Glutamatergic neuron (in vitro differentiated cells): Measurements from ENCODE around the gene LONRF3. TPM values are rescaled to one million over a fixed set of nuclear protein-coding genes. Genes with fewer than 3 reads are reported as not detected.

Experiments
- DNase-seq: peaks from one replicate; pipeline ENCODE4 v3.0.0; 2022
- H3K27ac Mint-ChIP-seq: one replicate; pipeline ENCODE4 v1.8.0; 2020; ENCODE audit warnings: mild to moderate bottlenecking, mixed read lengths, inconsistent platforms; ENCODE audit not compliant: unreplicated experiment
- H3K27me3 Mint-ChIP-seq: one replicate; pipeline ENCODE4 v1.8.0; 2020; ENCODE audit warnings: mild to moderate bottlenecking, moderate library complexity, mixed read lengths, inconsistent platforms; ENCODE audit not compliant: unreplicated experiment
- H3K36me3 Mint-ChIP-seq: one replicate; pipeline ENCODE4 v1.8.0; 2020; ENCODE audit warnings: mild to moderate bottlenecking, mixed read lengths, inconsistent platforms; ENCODE audit not compliant: unreplicated experiment
- H3K4me1 Mint-ChIP-seq: one replicate; pipeline ENCODE4 v1.8.0; 2020; ENCODE audit warnings: mild to moderate bottlenecking, low read depth, mixed read lengths, inconsistent platforms; ENCODE audit not compliant: unreplicated experiment
- H3K4me3 Mint-ChIP-seq: one replicate; pipeline ENCODE4 v1.8.0; 2020; ENCODE audit warnings: mild to moderate bottlenecking, mixed read lengths, inconsistent platforms; ENCODE audit not compliant: unreplicated experiment
- H3K9me3 Mint-ChIP-seq: one replicate; pipeline ENCODE4 v1.8.0; 2020; ENCODE audit warnings: mild to moderate bottlenecking, moderate library complexity, mixed read lengths, inconsistent platforms; ENCODE audit not compliant: unreplicated experiment
- CTCF ChIP-seq: fragments of 200-600 bp; sonication (generic); IDR thresholded peaks from one replicate; pipeline ENCODE4 v1.5.0; 2021; ENCODE audit not compliant: partially characterized antibody, unreplicated experiment
- total RNA-seq: library from RNA; stranded (reverse); fragmentation: NEBNext Ultra II Directional; extraction: Animal tissue kit (Norgen Biotek cat#: 25700); gene quantifications from one replicate; pipeline ENCODE4 v1.2.1, GENCODE V29; 2021; ENCODE audit not compliant: unreplicated experiment

LONRF3 gene
- total RNA-seq, 1 donor from 2014 or later, result 0.29 TPM

- Mint-ChIP-seq H3K4me3 (no peak overlapping the region), H3K36me3 (no peaks in the 10 kb centered on the region), H3K4me1 (no peaks in the 10 kb centered on the region), H3K27ac (no peak overlapping the region), H3K9me3 (no peaks in the 10 kb centered on the region), H3K27me3 (no peaks in the 10 kb centered on the region)
- TF ChIP-seq CTCF, result no peak
- no peak for DNase-seq
Observed at GRCh38 chrX:119003462-119003861, 29.0 kb downstream of the LONRF3 start.

- peak; percentile 69 for DNase-seq
- H3K4me3 Mint-ChIP-seq, result no peak overlapping the region
- no peak overlapping the region for H3K27ac Mint-ChIP-seq
- no peaks in the 10 kb centered on the region for H3K36me3 Mint-ChIP-seq
- no peaks in the 10 kb centered on the region for H3K4me1 Mint-ChIP-seq
- no peaks in the 10 kb centered on the region for H3K27me3 Mint-ChIP-seq
- TF ChIP-seq CTCF, result peak; percentile 63
- H3K9me3 Mint-ChIP-seq, result no peaks in the 10 kb centered on the region
Observed at GRCh38 chrX:119004920-119005524, 30.6 kb downstream of the LONRF3 start.

- H3K36me3 Mint-ChIP-seq, result no peaks in the 10 kb centered on the region
- no peaks in the 10 kb centered on the region for H3K27me3 Mint-ChIP-seq
- TF ChIP-seq CTCF, result no peak
- no peak overlapping the region for H3K4me3 Mint-ChIP-seq
- no peak for DNase-seq
- no peaks in the 10 kb centered on the region for H3K9me3 Mint-ChIP-seq
- H3K4me1 Mint-ChIP-seq, result no peaks in the 10 kb centered on the region
- H3K27ac Mint-ChIP-seq, result no peak overlapping the region
Observed at GRCh38 chrX:119007189-119007770, 32.9 kb downstream of the LONRF3 start.

GRCh38 chrX:119008110-119008744 lies 33.8 kb downstream of the LONRF3 start:
- Mint-ChIP-seq H3K4me3 (no peak overlapping the region), H3K27ac (no peak overlapping the region), H3K36me3 (no peaks in the 10 kb centered on the region), H3K27me3 (no peaks in the 10 kb centered on the region), H3K4me1 (no peaks in the 10 kb centered on the region), H3K9me3 (no peaks in the 10 kb centered on the region)
- peak; percentile 57 for DNase-seq
- peak; percentile 69 for TF ChIP-seq CTCF

- Mint-ChIP-seq H3K4me1 (no peaks in the 10 kb centered on the region), H3K36me3 (no peaks in the 10 kb centered on the region), H3K27me3 (no peaks in the 10 kb centered on the region), H3K9me3 (no peaks in the 10 kb centered on the region), H3K4me3 (no peak overlapping the region), H3K27ac (no peak overlapping the region)
- no peak for TF ChIP-seq CTCF
- no peak for DNase-seq
Observed at GRCh38 chrX:119009071-119009470, 34.7 kb downstream of the LONRF3 start.
